Activated T-cell treated with anti-CD3 and anti-CD28 coated beads, Interleukin-2, amount 50 U/mL, for 1 hour (primary cell): ENCODE results near the gene MATR3.
A peak's percentile ranks its signal among the peaks of the same experiment; 100 is the strongest.
"Not testable (repeated sequence)": the region's sequence is repeated elsewhere in the genome, so short reads cannot be mapped to it uniquely, and the experiment has no call there.

Experiments
- DNase-seq: peaks from one replicate; pipeline ENCODE4 v3.0.0-alpha.2; 2020

The MATR3 gene, protein sequence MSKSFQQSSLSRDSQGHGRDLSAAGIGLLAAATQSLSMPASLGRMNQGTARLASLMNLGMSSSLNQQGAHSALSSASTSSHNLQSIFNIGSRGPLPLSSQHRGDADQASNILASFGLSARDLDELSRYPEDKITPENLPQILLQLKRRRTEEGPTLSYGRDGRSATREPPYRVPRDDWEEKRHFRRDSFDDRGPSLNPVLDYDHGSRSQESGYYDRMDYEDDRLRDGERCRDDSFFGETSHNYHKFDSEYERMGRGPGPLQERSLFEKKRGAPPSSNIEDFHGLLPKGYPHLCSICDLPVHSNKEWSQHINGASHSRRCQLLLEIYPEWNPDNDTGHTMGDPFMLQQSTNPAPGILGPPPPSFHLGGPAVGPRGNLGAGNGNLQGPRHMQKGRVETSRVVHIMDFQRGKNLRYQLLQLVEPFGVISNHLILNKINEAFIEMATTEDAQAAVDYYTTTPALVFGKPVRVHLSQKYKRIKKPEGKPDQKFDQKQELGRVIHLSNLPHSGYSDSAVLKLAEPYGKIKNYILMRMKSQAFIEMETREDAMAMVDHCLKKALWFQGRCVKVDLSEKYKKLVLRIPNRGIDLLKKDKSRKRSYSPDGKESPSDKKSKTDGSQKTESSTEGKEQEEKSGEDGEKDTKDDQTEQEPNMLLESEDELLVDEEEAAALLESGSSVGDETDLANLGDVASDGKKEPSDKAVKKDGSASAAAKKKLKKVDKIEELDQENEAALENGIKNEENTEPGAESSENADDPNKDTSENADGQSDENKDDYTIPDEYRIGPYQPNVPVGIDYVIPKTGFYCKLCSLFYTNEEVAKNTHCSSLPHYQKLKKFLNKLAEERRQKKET

GRCh38 chr5:139293507-139294373, at the start of gene MATR3:
Gene MATR3 (plus strand): TSS chr5:139293740. CDS start chr5:139307416, 13,676 bp downstream.
- peak; percentile 92 for DNase-seq

DNA sequence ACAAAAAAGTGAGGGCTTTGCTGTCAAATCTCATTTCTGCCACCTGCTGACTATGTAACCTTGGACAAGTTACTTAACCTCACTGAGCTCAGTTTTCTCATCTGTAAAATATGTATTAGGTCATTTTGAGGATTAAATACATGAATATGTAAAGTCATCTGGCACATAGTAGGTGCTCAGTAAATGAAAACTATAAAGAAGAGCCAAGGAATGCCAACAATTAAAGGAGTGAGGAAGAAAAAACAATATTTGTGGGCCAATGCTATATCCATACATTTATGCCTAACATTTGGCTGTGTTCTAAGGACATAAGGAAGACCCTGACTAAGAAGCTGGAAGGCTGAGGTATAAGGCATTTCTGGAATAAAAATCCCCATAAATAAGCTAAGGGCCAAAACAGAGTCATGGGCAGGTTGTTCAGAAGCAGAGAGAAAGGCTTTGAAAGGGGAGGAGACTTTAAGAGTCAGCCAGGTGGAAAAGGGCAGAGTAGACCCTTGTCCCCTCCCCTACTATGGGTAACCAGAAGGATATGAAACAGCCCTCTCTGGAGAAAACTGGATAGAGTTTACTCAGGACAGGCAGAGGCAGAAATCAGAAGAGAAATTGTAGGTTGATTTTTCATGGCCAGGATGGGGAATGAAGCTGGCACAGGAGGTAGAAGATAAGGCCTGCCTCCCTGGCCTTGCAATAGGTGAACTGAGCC, 47.8 kb upstream of the MATR3 start:
- no peak for DNase-seq

GRCh38 chr5:139246394-139246793, 47.1 kb upstream of the MATR3 start:
- DNase-seq = no peak

- DNase-seq = no peak
These were observed 44.6 kb upstream of the MATR3 start for GRCh38 chr5:139248826-139249453.

- peak; percentile 38 for DNase-seq
These were observed 42.3 kb upstream of the MATR3 start for GRCh38 chr5:139251281-139251687.

DNA sequence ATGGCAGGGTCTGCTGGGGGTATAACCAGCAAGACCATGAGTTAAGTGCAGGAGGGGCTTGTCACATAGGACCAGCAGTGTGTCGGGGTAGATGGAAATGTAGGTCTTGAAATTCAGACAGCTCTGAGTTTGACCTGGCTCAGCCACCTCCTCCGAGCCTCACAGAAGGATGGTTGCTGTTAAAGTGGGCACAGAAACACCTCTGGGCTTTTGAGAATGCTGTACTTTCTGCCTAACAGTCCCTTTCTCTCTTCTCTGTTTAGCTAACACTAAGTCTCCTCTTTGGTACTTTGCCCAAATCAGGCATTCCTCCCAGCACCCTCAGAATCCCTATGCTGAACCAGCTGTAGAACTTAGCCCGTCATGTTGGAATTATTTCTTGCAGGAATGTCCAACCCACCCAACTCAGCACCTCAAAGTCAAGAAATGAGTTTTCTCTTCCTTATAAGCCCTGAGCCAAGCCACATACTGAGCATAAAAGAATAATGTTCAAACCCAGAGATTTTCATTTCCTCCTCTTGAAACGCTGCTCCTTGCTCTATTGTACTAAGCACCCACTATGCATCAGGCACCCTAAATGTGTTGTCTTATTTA, 41.7 kb upstream of the MATR3 start:
- DNase-seq = no peak

GRCh38 chr5:139253115-139253514, 40.4 kb upstream of the MATR3 start:
- no peak for DNase-seq

DNA sequence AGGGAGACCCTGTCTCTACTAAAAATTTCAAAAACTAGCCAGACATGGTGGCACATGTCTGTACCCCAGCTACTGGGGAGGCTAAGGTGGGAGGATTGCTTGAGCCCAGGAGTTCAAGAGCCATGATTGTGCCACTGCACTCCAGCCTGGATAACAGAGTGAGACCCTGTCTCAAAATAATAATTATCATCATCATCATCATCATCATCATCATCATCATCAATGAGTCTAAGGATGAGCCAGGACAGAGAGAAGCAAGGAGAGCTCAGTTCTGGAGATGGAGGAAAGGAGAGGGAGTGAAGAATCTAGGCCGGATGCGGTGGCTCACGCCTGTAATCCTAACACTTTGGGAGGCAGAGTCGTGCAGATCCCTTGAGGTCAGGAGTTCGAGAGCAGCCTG, 36.7 kb upstream of the MATR3 start:
- no peak for DNase-seq

DNA sequence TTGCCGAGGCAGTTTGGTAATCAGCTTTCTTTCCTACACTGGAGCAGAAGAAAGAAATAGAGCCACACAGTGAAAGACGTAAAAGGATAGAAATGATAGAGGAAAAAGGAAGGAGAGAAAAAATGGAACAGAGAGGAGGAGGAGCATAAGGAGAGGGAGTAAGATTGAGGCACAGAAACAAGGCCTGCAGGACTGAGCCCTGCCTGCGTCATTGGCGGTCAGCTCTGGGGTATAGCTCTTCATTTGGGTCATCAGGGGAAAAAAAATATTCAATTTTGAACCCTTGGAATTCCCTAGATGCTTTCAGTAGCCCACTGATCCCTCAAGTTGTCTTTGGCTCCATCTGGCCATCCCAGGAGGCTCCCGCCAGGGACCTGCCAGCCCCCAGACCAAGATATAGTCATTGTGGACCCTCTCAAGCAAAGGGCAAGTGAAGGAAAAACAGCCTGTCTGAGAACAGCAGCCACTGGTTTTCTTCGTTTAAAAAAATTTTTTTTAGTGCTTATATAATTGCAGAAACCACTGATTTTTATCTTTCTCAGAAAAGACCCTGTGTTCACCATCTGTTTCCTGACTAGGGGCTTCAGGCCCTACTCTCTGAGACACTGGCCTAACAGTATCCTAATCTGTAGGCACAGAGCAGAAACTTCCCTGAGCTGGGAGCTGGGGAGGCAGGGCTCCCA, 31.3 kb upstream of the MATR3 start:
- DNase-seq = no peak

DNA sequence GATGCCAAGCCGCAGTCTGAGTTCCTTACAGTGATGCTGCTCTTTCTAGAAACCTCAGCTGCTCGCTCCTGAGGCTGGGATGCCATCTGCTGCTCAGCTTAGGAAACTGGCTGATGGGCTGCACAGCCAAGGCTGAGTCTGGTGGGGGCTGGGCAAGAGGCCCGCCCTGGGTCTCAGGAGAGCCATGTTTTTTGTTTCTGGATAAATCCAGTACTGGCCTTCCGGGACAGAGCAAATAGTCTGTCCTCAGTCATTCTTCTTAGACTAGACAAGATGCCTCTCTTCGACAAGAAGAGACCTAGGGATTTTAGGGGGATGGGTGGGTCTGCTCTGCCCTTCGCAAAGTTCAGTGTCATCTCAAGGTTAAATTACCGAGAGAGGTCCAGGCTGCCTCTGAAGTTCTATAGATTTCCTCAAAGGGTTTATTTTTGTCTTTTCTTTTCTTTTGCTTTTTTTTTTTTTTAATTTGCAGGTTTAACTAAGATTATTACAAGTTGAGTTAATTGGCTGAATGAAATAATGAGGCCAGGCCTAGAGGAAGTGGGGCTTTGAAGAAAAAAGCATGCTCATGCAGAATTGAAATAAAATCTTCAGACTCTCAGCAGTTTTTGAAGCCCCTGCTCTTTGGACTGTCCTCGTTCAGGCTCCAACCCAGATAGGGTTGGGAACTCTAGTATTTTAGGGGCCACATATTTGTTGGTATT, 30.6 kb upstream of the MATR3 start:
- peak; percentile 67 for DNase-seq

DNA sequence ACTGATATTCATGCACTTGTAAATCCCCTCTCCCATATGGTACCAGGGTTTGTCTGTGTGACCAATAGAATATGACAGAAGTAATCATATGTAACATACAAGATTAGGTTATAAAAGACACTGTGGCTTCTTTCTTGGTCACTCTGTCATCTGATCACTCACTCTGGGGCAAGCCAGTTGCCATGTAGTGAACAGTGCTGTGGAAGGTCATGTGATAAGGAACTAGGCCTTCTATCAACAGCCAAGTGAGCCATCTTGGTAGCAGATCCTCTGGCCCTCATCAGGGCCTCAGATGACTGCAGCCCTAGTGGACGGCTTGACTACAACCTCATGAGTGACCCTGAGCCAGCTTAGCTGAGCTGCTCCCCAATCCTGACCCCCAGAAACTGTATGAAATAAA, 30.0 kb upstream of the MATR3 start:
- DNase-seq = no peak

- no peak for DNase-seq
These were observed 29.6 kb upstream of the MATR3 start for GRCh38 chr5:139263946-139264345.

GRCh38 chr5:139265001-139265400, 28.5 kb upstream of the MATR3 start:
- DNase-seq = no peak

- DNase-seq = no peak
These were observed 27.3 kb upstream of the MATR3 start for GRCh38 chr5:139266236-139266635.

- no peak for DNase-seq
These were observed 26.1 kb upstream of the MATR3 start for GRCh38 chr5:139267481-139267880.

- no peak for DNase-seq
These were observed 25.0 kb upstream of the MATR3 start for GRCh38 chr5:139268364-139269202.

DNA sequence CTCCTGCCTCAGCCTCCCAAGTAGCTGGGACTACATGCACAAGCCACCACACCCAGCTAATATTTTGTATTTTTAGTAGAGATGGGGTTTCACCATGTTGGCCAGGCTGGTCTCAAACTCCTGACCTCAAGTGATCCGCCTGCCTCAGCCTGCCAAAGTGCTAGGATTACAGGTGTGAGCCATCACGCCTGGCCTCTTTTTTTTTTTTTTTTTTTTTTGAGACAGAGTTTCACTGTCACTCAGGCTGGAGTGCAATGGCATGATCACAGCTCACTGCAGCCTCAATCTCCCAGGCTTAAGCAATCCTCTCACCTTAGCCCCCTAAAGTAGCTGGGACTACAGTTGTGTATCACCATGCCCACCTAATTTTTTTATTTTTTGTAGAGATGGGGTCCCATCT, 22.8 kb upstream of the MATR3 start:
- not testable (repeated sequence) for DNase-seq

- no peak for DNase-seq
These were observed 22.1 kb upstream of the MATR3 start for GRCh38 chr5:139271201-139272027.
